Mesothelial cell of epicardium (in vitro differentiated cells): ENCODE results near the gene ACADS. TPM values are rescaled to one million over a fixed set of nuclear protein-coding genes. Genes with fewer than 3 reads are reported as not detected.

ENCODE experiments used
- DNase-seq, 2 experiments: peaks; one replicate each; pipeline ENCODE4 v3.0.0; 2021; ENCODE audit warnings: low spot score in 2 of 2; ENCODE audit not compliant: unreplicated experiment in 2 of 2
- H3K27ac Mint-ChIP-seq: 2 replicates; pipeline ENCODE4 v1.8.0; 2021; ENCODE audit warnings: mixed read lengths
- H3K27me3 Mint-ChIP-seq: 2 replicates; pipeline ENCODE4 v1.8.0; 2021; ENCODE audit warnings: low read depth, mixed read lengths
- H3K36me3 Mint-ChIP-seq: 2 replicates; pipeline ENCODE4 v1.8.0; 2021; ENCODE audit warnings: mixed read lengths
- H3K4me1 Mint-ChIP-seq: 2 replicates; pipeline ENCODE4 v1.8.0; 2021; ENCODE audit warnings: mixed read lengths
- H3K4me3 Mint-ChIP-seq: 2 replicates; pipeline ENCODE4 v1.8.0; 2021; ENCODE audit warnings: mild to moderate bottlenecking, moderate library complexity, mixed read lengths
- H3K9me3 Mint-ChIP-seq: 2 replicates; pipeline ENCODE4 v1.8.0; 2021; ENCODE audit warnings: mixed read lengths
- CTCF ChIP-seq: fragments of 200-600 bp; sonication (generic); IDR thresholded peaks from one replicate; pipeline ENCODE4 v1.5.0; 2021; ENCODE audit warnings: antibody characterized with exemption; ENCODE audit not compliant: unreplicated experiment
- total RNA-seq: library from RNA; stranded (reverse); gene quantifications from 3 replicates; pipeline ENCODE4 v1.2.1, GENCODE V29; 2021

ACADS gene
- total RNA-seq, 1 donor from 2014 or later, result 11.9 TPM

GRCh38 chr12:120685522-120685921, 40.1 kb upstream of the ACADS start:
- Mint-ChIP-seq H3K9me3 (no peaks in the 10 kb centered on the region), H3K27ac (peak overlapping the region; percentile 87), H3K36me3 (no peaks in the 10 kb centered on the region), H3K4me1 (peaks cover 28% of the 10 kb centered on the region), H3K27me3 (no peaks in the 10 kb centered on the region), H3K4me3 (peak overlapping the region; percentile 94)
- no peak for TF ChIP-seq CTCF
- DNase-seq, result no peak

- Mint-ChIP-seq H3K27ac (peak overlapping the region; percentile 99), H3K4me1 (peaks cover 34% of the 10 kb centered on the region), H3K4me3 (peak overlapping the region; percentile 94), H3K27me3 (no peaks in the 10 kb centered on the region), H3K36me3 (no peaks in the 10 kb centered on the region), H3K9me3 (no peaks in the 10 kb centered on the region)
- TF ChIP-seq CTCF, result no peak
- peak; percentile 95 to 96 for DNase-seq
Measured at GRCh38 chr12:120686151-120686689, 39.4 kb upstream of the ACADS start.

- no peaks in the 10 kb centered on the region for H3K36me3 Mint-ChIP-seq
- peak within 1 kb of the TSS; percentile 94 for H3K4me3 Mint-ChIP-seq
- no peaks in the 10 kb centered on the region for H3K27me3 Mint-ChIP-seq
- H3K4me1 Mint-ChIP-seq, result peaks cover 39% of the 10 kb centered on the region
- DNase-seq, result peak; percentile 97 to 99
- H3K27ac Mint-ChIP-seq, result peak within 1 kb of the TSS; percentile 99
- no peaks in the 10 kb centered on the region for H3K9me3 Mint-ChIP-seq
- TF ChIP-seq CTCF, result no peak
Measured at GRCh38 chr12:120686690-120687577, 38.7 kb upstream of the ACADS start, which contains the start of gene MLEC. TSS of gene MLEC (plus strand) at chr12:120687149. CDS start at chr12:120687297, 148 bp downstream.

- Mint-ChIP-seq H3K27me3 (no peaks in the 10 kb centered on the region), H3K4me3 (peak overlapping the region; percentile 90), H3K4me1 (peaks cover 47% of the 10 kb centered on the region), H3K9me3 (no peaks in the 10 kb centered on the region), H3K27ac (peak overlapping the region; percentile 91), H3K36me3 (no peaks in the 10 kb centered on the region)
- DNase-seq, result no peak
- TF ChIP-seq CTCF, result no peak
Measured at GRCh38 chr12:120687578-120688289, 37.9 kb upstream of the ACADS start.

- H3K36me3 Mint-ChIP-seq, result peaks cover 3% of the 10 kb centered on the region
- peak overlapping the region; percentile 90 for H3K4me3 Mint-ChIP-seq
- peak overlapping the region; percentile 91 for H3K27ac Mint-ChIP-seq
- no peak for TF ChIP-seq CTCF
- no peaks in the 10 kb centered on the region for H3K9me3 Mint-ChIP-seq
- H3K4me1 Mint-ChIP-seq, result peaks cover 55% of the 10 kb centered on the region
- no peaks in the 10 kb centered on the region for H3K27me3 Mint-ChIP-seq
- DNase-seq, result no peak
Measured at GRCh38 chr12:120688527-120689071, 37.0 kb upstream of the ACADS start.
